Vagina (tissue), 2 donors: ENCODE measurements around the gene PGM2.

ENCODE experiments used
- POLR2A ChIP-seq, 2 donors: fragments of 450-650 bp; IDR thresholded peaks; one replicate each; pipeline ENCODE4 v1.6.1; 2017; ENCODE audit warnings: antibody characterized with exemption in 2 of 2, mild to moderate bottlenecking in 2 of 2, moderate library complexity in 2 of 2
- POLR2AphosphoS5 ChIP-seq, 2 donors: sonication (generic); formaldehyde crosslinking; IDR thresholded peaks; one replicate each; pipeline ENCODE4 v1.9.0; 2017; ENCODE audit warnings: antibody characterized with exemption in 2 of 2, mild to moderate bottlenecking in 2 of 2, low read depth in 1 of 2; ENCODE audit not compliant: insufficient read depth in 1 of 2
- TF ChIP-seq, protein P1 (sequence below), 3 experiments: fragments of 450-650 bp in 2 of 3; fragments of 200-600 bp in 1 of 3; sonication (generic) in 1 of 3; IDR thresholded peaks; one replicate each; pipeline ENCODE4 v1.5.1; 2017 to 2019; ENCODE audit warnings: antibody characterized with exemption in 3 of 3, mild to moderate bottlenecking in 2 of 3, moderate library complexity in 2 of 3

DNA sequence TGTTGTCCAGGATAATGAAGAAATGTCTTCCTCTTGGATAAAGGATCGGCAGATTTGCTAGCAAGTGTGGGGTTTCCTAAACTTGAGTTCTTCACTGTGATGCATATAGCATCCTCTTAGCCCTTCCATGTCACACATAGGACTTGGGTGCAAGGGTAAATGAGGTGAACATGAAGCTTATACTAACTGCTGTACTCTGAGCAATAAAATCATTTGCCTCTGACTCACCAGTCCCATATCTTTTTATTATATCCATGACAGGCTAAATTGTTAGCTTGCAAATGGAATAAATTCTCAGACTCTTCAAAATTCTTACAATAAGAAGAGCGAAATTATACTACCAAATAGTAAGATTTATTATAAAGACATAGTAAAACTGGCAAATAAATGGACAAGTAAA lies 49.7 kb downstream of the PGM2 start:
- TF ChIP-seq POLR2AphosphoS5 (IDR thresholded peaks at IDR 0.05; ENCODE audit: insufficient read depth in 1 of 2, low read depth in 1 of 2) (no peak), POLR2A (IDR thresholded peaks at IDR 0.05) (no peak)
- TF ChIP-seq, protein P1, sequence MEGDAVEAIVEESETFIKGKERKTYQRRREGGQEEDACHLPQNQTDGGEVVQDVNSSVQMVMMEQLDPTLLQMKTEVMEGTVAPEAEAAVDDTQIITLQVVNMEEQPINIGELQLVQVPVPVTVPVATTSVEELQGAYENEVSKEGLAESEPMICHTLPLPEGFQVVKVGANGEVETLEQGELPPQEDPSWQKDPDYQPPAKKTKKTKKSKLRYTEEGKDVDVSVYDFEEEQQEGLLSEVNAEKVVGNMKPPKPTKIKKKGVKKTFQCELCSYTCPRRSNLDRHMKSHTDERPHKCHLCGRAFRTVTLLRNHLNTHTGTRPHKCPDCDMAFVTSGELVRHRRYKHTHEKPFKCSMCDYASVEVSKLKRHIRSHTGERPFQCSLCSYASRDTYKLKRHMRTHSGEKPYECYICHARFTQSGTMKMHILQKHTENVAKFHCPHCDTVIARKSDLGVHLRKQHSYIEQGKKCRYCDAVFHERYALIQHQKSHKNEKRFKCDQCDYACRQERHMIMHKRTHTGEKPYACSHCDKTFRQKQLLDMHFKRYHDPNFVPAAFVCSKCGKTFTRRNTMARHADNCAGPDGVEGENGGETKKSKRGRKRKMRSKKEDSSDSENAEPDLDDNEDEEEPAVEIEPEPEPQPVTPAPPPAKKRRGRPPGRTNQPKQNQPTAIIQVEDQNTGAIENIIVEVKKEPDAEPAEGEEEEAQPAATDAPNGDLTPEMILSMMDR (IDR thresholded peaks at IDR 0.05): no peak
